Neural progenitor cell (in vitro differentiated cells): ENCODE measurements around the gene WASHC4. TPM values are rescaled to one million over a fixed set of nuclear protein-coding genes. Genes with fewer than 3 reads are reported as not detected.

Experiments used
- DNase-seq: peaks from one replicate; pipeline ENCODE4 v3.0.0-alpha.2; 2016; ENCODE audit warnings: low spot score
- H2AFZ ChIP-seq: fragments of 200-600 bp; sonication (generic); replicated peaks from 2 replicates; pipeline ENCODE4 v1.6.1; 2016; ENCODE audit warnings: antibody characterized with exemption
- H3F3A ChIP-seq: fragments of 200-600 bp; sonication (generic); 2 replicates; pipeline ENCODE4 v1.6.1; 2016; ENCODE audit warnings: antibody characterized with exemption, low read depth
- H3K27ac ChIP-seq: fragments of 200-600 bp; sonication (generic); 2 replicates; pipeline ENCODE4 v1.5.1; 2016; ENCODE audit warnings: mild to moderate bottlenecking
- H3K27me3 ChIP-seq: fragments of 200-600 bp; sonication (generic); 2 replicates; pipeline ENCODE4 v1.6.1; 2016; ENCODE audit warnings: mild to moderate bottlenecking, moderate library complexity
- H3K36me3 ChIP-seq: fragments of 200-600 bp; sonication (generic); 2 replicates; pipeline ENCODE4 v1.5.1; 2016
- H3K4me1 ChIP-seq: fragments of 200-600 bp; sonication (generic); 2 replicates; pipeline ENCODE4 v1.6.1; 2016; ENCODE audit warnings: mixed run types
- H3K4me2 ChIP-seq: fragments of 200-600 bp; sonication (generic); 2 replicates; pipeline ENCODE4 v1.6.1; 2016
- H3K4me3 ChIP-seq: fragments of 200-600 bp; sonication (generic); 2 replicates; pipeline ENCODE4 v1.5.1; 2016
- H3K79me2 ChIP-seq: fragments of 200-600 bp; sonication (generic); 2 replicates; pipeline ENCODE4 v1.6.1; 2016; ENCODE audit warnings: low read depth
- H3K9ac ChIP-seq: fragments of 200-600 bp; sonication (generic); 2 replicates; pipeline ENCODE4 v1.6.1; 2016
- H3K9me3 ChIP-seq: fragments of 200-600 bp; sonication (generic); 2 replicates; pipeline ENCODE4 v1.5.1; 2016; ENCODE audit warnings: low read depth
- H4K20me1 ChIP-seq: fragments of 200-600 bp; sonication (generic); 2 replicates; pipeline ENCODE4 v1.6.1; 2016; ENCODE audit warnings: low read depth
- H3K27ac Mint-ChIP-seq: 3 replicates; pipeline ENCODE4 v1.8.0; 2021; ENCODE audit warnings: mixed read lengths
- H3K27me3 Mint-ChIP-seq: 2 replicates; pipeline ENCODE4 v1.8.0; 2022; ENCODE audit warnings: low read depth, mild to moderate bottlenecking, inconsistent platforms, moderate library complexity, mixed read lengths; ENCODE audit not compliant: insufficient read depth
- H3K36me3 Mint-ChIP-seq: 3 replicates; pipeline ENCODE4 v1.8.0; 2021; ENCODE audit warnings: mixed read lengths
- H3K4me1 Mint-ChIP-seq: 3 replicates; pipeline ENCODE4 v1.8.0; 2021; ENCODE audit warnings: mixed read lengths
- H3K4me3 Mint-ChIP-seq: 3 replicates; pipeline ENCODE4 v1.8.0; 2021; ENCODE audit warnings: mild to moderate bottlenecking, moderate library complexity, mixed read lengths
- H3K9me3 Mint-ChIP-seq: 3 replicates; pipeline ENCODE4 v1.8.0; 2020; ENCODE audit warnings: mixed read lengths
- EZH2 ChIP-seq: fragments of 200-600 bp; sonication (generic); IDR thresholded peaks from 2 replicates; pipeline ENCODE4 v1.6.1; 2017; ENCODE audit warnings: antibody characterized with exemption, mild to moderate bottlenecking, moderate library complexity
- EZH2phosphoT487 ChIP-seq: fragments of 200-600 bp; sonication (generic); IDR thresholded peaks from 2 replicates; pipeline ENCODE4 v1.6.1; 2017; ENCODE audit warnings: antibody characterized with exemption
- total RNA-seq: library from RNA; depleted of rRNA; stranded (reverse); fragments of >200 nt; gene quantifications from 2 replicates; pipeline ENCODE4 v1.2.3, GENCODE V29; 2015; ENCODE audit warnings: low replicate concordance
- TF ChIP-seq, protein P1 (sequence below): fragments of 200-600 bp; sonication (generic); IDR thresholded peaks from 2 replicates; pipeline ENCODE4 v1.5.1; 2017; ENCODE audit warnings: antibody characterized with exemption, mild to moderate bottlenecking

The WASHC4 gene
- total RNA-seq, 1 donor from 2014 or later, result 81.1 TPM

GRCh38 chr12:105157606-105158005 lies 50.1 kb downstream of the WASHC4 start:
- no peaks in the 10 kb centered on the region for H3K79me2 ChIP-seq
- Mint-ChIP-seq H3K36me3 (peaks cover 21% of the 10 kb centered on the region), H3K9me3 (no peaks in the 10 kb centered on the region), H3K4me1 (no peaks in the 10 kb centered on the region), H3K27me3 (no peaks in the 10 kb centered on the region), H3K27ac (no peak overlapping the region), H3K4me3 (no peak overlapping the region)
- H3K27me3 ChIP-seq, result no peaks in the 10 kb centered on the region
- H3K36me3 ChIP-seq, result peaks cover 32% of the 10 kb centered on the region
- H3K9ac ChIP-seq, result no peak overlapping the region
- H3K4me2 ChIP-seq, result no peak overlapping the region
- no peaks in the 10 kb centered on the region for H4K20me1 ChIP-seq
- H3F3A ChIP-seq, result no peaks in the 10 kb centered on the region
- no peaks in the 10 kb centered on the region for H3K4me1 ChIP-seq
- H2AFZ ChIP-seq, result no peak overlapping the region
- DNase-seq, result no peak
- no peaks in the 10 kb centered on the region for H3K9me3 ChIP-seq
- TF ChIP-seq, protein P1, sequence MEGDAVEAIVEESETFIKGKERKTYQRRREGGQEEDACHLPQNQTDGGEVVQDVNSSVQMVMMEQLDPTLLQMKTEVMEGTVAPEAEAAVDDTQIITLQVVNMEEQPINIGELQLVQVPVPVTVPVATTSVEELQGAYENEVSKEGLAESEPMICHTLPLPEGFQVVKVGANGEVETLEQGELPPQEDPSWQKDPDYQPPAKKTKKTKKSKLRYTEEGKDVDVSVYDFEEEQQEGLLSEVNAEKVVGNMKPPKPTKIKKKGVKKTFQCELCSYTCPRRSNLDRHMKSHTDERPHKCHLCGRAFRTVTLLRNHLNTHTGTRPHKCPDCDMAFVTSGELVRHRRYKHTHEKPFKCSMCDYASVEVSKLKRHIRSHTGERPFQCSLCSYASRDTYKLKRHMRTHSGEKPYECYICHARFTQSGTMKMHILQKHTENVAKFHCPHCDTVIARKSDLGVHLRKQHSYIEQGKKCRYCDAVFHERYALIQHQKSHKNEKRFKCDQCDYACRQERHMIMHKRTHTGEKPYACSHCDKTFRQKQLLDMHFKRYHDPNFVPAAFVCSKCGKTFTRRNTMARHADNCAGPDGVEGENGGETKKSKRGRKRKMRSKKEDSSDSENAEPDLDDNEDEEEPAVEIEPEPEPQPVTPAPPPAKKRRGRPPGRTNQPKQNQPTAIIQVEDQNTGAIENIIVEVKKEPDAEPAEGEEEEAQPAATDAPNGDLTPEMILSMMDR, result no peak
- TF ChIP-seq EZH2, result no peak
- TF ChIP-seq EZH2phosphoT487, result no peak
- H3K27ac ChIP-seq, result no peak overlapping the region
- no peak overlapping the region for H3K4me3 ChIP-seq

GRCh38 chr12:105158876-105159275 lies 51.3 kb downstream of the WASHC4 start:
- DNase-seq, result no peak
- Mint-ChIP-seq H3K9me3 (no peaks in the 10 kb centered on the region), H3K27ac (no peak overlapping the region), H3K27me3 (no peaks in the 10 kb centered on the region), H3K4me1 (peaks cover 2% of the 10 kb centered on the region), H3K36me3 (peaks cover 27% of the 10 kb centered on the region), H3K4me3 (no peak overlapping the region)
- Histone ChIP-seq H3F3A (no peaks in the 10 kb centered on the region), H3K4me1 (no peaks in the 10 kb centered on the region), H4K20me1 (no peaks in the 10 kb centered on the region), H3K27ac (no peak overlapping the region), H2AFZ (no peak overlapping the region), H3K4me3 (no peak overlapping the region), H3K9me3 (no peaks in the 10 kb centered on the region), H3K27me3 (no peaks in the 10 kb centered on the region), H3K9ac (no peak overlapping the region), H3K36me3 (peaks cover 25% of the 10 kb centered on the region), H3K79me2 (no peaks in the 10 kb centered on the region), H3K4me2 (no peak overlapping the region)
- TF ChIP-seq, protein P1, result no peak
- no peak for TF ChIP-seq EZH2

- no peak overlapping the region for H3K9ac ChIP-seq
- no peaks in the 10 kb centered on the region for H3K27me3 Mint-ChIP-seq
- no peaks in the 10 kb centered on the region for H3K9me3 Mint-ChIP-seq
- peaks cover 2% of the 10 kb centered on the region for H3K4me1 Mint-ChIP-seq
- no peak overlapping the region for H2AFZ ChIP-seq
- no peak overlapping the region for H3K4me2 ChIP-seq
- H3K27ac Mint-ChIP-seq, result no peak overlapping the region
- no peak for DNase-seq
- H3K4me1 ChIP-seq, result no peaks in the 10 kb centered on the region
- H3F3A ChIP-seq, result no peaks in the 10 kb centered on the region
- H3K36me3 Mint-ChIP-seq, result peaks cover 25% of the 10 kb centered on the region
- no peaks in the 10 kb centered on the region for H4K20me1 ChIP-seq
- H3K4me3 Mint-ChIP-seq, result no peak overlapping the region
- H3K9me3 ChIP-seq, result no peaks in the 10 kb centered on the region
- H3K36me3 ChIP-seq, result peaks cover 31% of the 10 kb centered on the region
- no peaks in the 10 kb centered on the region for H3K79me2 ChIP-seq
- H3K27me3 ChIP-seq, result no peaks in the 10 kb centered on the region
- H3K27ac ChIP-seq, result no peak overlapping the region
- TF ChIP-seq, protein P1, result no peak
- TF ChIP-seq EZH2phosphoT487, result no peak
- no peak for TF ChIP-seq EZH2
- H3K4me3 ChIP-seq, result no peak overlapping the region
Measured at GRCh38 chr12:105162174-105162573, 54.6 kb downstream of the WASHC4 start.
